ENCODE data around the gene RAB29. TPM values are rescaled to one million over a fixed set of nuclear protein-coding genes. Genes with fewer than 3 reads are reported as not detected.
"Not testable (repeated sequence)": the region's sequence is repeated elsewhere in the genome, so short reads cannot be mapped to it uniquely, and the experiment has no call there.

RAB29 gene, protein sequence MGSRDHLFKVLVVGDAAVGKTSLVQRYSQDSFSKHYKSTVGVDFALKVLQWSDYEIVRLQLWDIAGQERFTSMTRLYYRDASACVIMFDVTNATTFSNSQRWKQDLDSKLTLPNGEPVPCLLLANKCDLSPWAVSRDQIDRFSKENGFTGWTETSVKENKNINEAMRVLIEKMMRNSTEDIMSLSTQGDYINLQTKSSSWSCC
- total RNA-seq (26.2 and 35.2 TPM in 2 replicates), polyA plus RNA-seq (31.5 and 34.5 TPM in 2 replicates), polyA minus RNA-seq (ENCODE audit: low replicate concordance) (21.4 and 25.8 TPM in 2 replicates)
- 22.3 and 27.0 TPM in 2 replicates for polyA plus RNA-seq (2012)

DNA sequence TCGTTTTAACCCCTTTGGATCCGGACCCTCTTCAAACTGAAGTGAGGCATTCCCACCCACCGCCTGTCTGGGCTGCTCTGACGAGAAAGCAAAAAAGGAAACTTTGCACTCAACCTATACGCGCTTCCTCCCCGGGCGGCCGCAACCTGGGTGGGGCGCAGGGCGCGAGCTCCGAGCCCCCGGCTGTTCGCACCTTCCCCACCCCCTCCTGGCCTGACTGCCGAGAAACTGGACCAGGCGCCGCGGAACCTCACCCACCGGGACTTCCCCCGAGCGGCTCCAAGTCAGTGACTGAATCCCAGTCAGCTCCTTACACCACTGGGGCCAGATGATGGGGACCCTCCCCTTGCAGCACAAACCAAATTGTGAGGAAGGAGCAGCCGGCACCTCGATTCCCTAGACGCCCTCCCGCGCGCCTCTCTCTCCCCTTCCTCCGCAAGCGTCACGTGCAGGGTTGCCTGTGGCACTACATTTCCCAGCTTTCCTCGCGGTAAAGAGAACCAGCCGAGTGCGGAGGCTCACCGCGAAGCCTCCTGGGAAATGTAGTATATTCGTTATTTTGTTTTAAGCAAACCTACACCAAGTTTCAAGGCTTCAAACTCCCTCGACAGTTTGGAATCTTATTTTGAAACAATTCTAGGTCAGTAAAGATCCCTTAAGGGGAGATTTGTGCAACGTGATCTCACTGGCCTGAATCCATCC lies at the start of gene RAB29:
Gene RAB29, minus strand, starts transcription at position 468 of the 702 bp plus-strand sequence. CDS start 526 bp downstream, outside the sequence.
- Histone ChIP-seq H3K4me1 (ENCODE audit: control insufficient read depth, extremely low read depth, insufficient read depth, low read length) (peaks cover 1% of the 10 kb centered on the region), H3K36me3 (ENCODE audit: control insufficient read depth, insufficient read depth, low read length) (no peaks in the 10 kb centered on the region), H3K79me2 (ENCODE audit: control insufficient read depth, insufficient read depth, low read length) (no peaks in the 10 kb centered on the region), H3K27me3 (ENCODE audit: control insufficient read depth, insufficient read depth, low read length) (no peaks in the 10 kb centered on the region), H3K27ac (ENCODE audit: insufficient read depth, low read length) (peak within 1 kb of the TSS; percentile 38), H3K9ac (ENCODE audit: insufficient read depth, low read length) (peak within 1 kb of the TSS; percentile 46), H3K4me2 (ENCODE audit: extremely low read depth, insufficient read depth, low read length) (peak within 1 kb of the TSS; percentile 59), H4K20me1 (ENCODE audit: control insufficient read depth, extremely low read depth, insufficient read depth, low read length) (no peaks in the 10 kb centered on the region), H2AFZ (ENCODE audit: low read length) (peak within 1 kb of the TSS; percentile 48), H3K9me3 (ENCODE audit: control insufficient read depth, insufficient read depth, low read depth, low read length) (no peaks in the 10 kb centered on the region), H3K4me3 (replicated peaks in 1 of 4; ENCODE audit: control extremely low read depth in 1 of 4, insufficient read depth in 1 of 4, low read depth in 3 of 4, low read length in 4 of 4) (peak within 1 kb of the TSS; percentile 73 to 94 (median 77))
- no peak for TF ChIP-seq EZH2 (IDR thresholded peaks at IDR 0.05; ENCODE audit: low read length, missing control alignments)
- TF ChIP-seq, protein P1, sequence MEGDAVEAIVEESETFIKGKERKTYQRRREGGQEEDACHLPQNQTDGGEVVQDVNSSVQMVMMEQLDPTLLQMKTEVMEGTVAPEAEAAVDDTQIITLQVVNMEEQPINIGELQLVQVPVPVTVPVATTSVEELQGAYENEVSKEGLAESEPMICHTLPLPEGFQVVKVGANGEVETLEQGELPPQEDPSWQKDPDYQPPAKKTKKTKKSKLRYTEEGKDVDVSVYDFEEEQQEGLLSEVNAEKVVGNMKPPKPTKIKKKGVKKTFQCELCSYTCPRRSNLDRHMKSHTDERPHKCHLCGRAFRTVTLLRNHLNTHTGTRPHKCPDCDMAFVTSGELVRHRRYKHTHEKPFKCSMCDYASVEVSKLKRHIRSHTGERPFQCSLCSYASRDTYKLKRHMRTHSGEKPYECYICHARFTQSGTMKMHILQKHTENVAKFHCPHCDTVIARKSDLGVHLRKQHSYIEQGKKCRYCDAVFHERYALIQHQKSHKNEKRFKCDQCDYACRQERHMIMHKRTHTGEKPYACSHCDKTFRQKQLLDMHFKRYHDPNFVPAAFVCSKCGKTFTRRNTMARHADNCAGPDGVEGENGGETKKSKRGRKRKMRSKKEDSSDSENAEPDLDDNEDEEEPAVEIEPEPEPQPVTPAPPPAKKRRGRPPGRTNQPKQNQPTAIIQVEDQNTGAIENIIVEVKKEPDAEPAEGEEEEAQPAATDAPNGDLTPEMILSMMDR (conservative IDR thresholded peaks at IDR 0.05 in 1 of 2, IDR thresholded peaks at IDR 0.05 in 1 of 2; ENCODE audit: low read depth in 1 of 2, low read length in 2 of 2): no peak
- peak; percentile 71 to 85 for DNase-seq (ENCODE audit: low read depth in 2 of 2)

DNA sequence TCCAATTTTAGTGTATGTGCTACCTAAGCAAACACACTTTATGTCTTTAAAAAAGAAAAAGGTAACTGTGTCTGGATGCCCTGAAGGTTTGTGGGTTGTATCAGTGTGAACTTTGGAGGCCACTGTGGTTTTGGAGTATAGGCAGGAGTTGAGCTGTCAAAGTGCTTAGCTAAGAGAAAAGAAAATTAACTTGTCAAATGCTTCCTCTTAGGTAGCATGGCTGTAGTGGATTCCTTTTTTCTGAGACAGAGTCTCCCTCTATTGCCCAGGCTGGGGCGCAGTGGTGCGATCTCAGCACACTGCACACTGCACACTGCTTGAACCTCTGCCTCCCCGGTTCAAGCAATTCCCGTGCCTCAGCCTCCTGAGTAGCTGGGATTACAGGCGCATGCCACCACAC lies 48.9 kb upstream of the RAB29 start:
- peak in 1 of 2 donors; percentile 4 for DNase-seq (ENCODE audit: low read depth in 2 of 2)
- no peaks in the 10 kb centered on the region for H3K79me2 ChIP-seq (ENCODE audit: control insufficient read depth, insufficient read depth, low read length)

DNA sequence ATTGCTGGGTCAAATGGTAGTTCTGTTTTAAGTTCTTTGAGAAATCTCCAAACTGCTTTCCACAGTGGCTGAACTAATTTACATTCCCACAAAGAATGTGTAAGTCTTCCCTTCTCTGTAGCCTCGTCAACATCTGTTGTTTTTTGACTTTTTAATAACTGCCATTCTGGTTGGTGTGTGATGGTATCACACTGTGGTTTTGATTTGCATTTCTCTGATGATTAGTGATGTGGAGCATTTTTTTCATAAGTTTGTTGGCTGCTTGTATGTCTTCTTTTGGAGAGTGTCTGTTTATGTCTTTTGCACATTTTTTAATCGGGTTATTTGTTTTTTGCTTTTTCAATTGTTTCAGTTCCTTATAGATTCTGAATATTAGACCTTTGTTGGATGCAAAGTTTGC lies 48.0 kb upstream of the RAB29 start:
- not testable (repeated sequence) for H3K36me3 ChIP-seq (ENCODE audit: control insufficient read depth, insufficient read depth, low read length); H3K4me1 ChIP-seq (ENCODE audit: control insufficient read depth, extremely low read depth, insufficient read depth, low read length); H3K79me2 ChIP-seq (ENCODE audit: control insufficient read depth, insufficient read depth, low read length); H4K20me1 ChIP-seq (ENCODE audit: control insufficient read depth, extremely low read depth, insufficient read depth, low read length); H2AFZ ChIP-seq (ENCODE audit: low read length); H3K4me2 ChIP-seq (ENCODE audit: extremely low read depth, insufficient read depth, low read length); DNase-seq (ENCODE audit: low read depth in 2 of 2); H3K27ac ChIP-seq (ENCODE audit: insufficient read depth, low read length); H3K4me3 ChIP-seq (replicated peaks in 1 of 4; ENCODE audit: control extremely low read depth in 1 of 4, insufficient read depth in 1 of 4, low read depth in 3 of 4, low read length in 4 of 4); H3K9ac ChIP-seq (ENCODE audit: insufficient read depth, low read length); H3K9me3 ChIP-seq (ENCODE audit: control insufficient read depth, insufficient read depth, low read depth, low read length)
- peaks cover 12% of the 10 kb centered on the region for H3K27me3 ChIP-seq (ENCODE audit: control insufficient read depth, insufficient read depth, low read length)

More for the DNA sequence above, 48.9 kb upstream of the RAB29 start:
- Histone ChIP-seq H2AFZ (ENCODE audit: low read length) (no peak overlapping the region), H3K4me2 (ENCODE audit: extremely low read depth, insufficient read depth, low read length) (no peak overlapping the region), H3K36me3 (ENCODE audit: control insufficient read depth, insufficient read depth, low read length) (no peaks in the 10 kb centered on the region), H3K27me3 (ENCODE audit: control insufficient read depth, insufficient read depth, low read length) (peaks cover 12% of the 10 kb centered on the region), H3K9ac (ENCODE audit: insufficient read depth, low read length) (no peak overlapping the region), H3K4me3 (replicated peaks in 1 of 4; ENCODE audit: control extremely low read depth in 1 of 4, insufficient read depth in 1 of 4, low read depth in 3 of 4, low read length in 4 of 4) (no peak overlapping the region), H4K20me1 (ENCODE audit: control insufficient read depth, extremely low read depth, insufficient read depth, low read length) (no peaks in the 10 kb centered on the region), H3K4me1 (ENCODE audit: control insufficient read depth, extremely low read depth, insufficient read depth, low read length) (no peaks in the 10 kb centered on the region), H3K27ac (ENCODE audit: insufficient read depth, low read length) (no peak overlapping the region), H3K9me3 (ENCODE audit: control insufficient read depth, insufficient read depth, low read depth, low read length) (no peaks in the 10 kb centered on the region)
- TF ChIP-seq, protein P1 (conservative IDR thresholded peaks at IDR 0.05 in 1 of 2, IDR thresholded peaks at IDR 0.05 in 1 of 2; ENCODE audit: low read depth in 1 of 2, low read length in 2 of 2): no peak
- no peak for TF ChIP-seq EZH2 (IDR thresholded peaks at IDR 0.05; ENCODE audit: low read length, missing control alignments)
